ENCODE data around the gene OLIG1. TPM values are rescaled to one million over a fixed set of nuclear protein-coding genes. Genes with fewer than 3 reads are reported as not detected.

Gene OLIG1
- total and polyA plus RNA-seq, 2 of the 4 experiments (the other 2 are of a cell fraction) = not detected

GRCh38 chr21:33105088-33105487 lies 35.1 kb downstream of the OLIG1 start:
- H2BK5ac ChIP-seq (ENCODE audit: low read depth, low read length, poor library complexity, severe bottlenecking) = no peak overlapping the region
- H2BK15ac ChIP-seq (ENCODE audit: low read depth, low read length) = no peak overlapping the region
- no peaks in the 10 kb centered on the region for H3K9me3 ChIP-seq (ENCODE audit: control insufficient read depth, insufficient read depth, low read length)
- no peak overlapping the region for H2AK9ac ChIP-seq (replicated peaks; ENCODE audit: low read depth, low read length, poor library complexity)
- no peak overlapping the region for H3K18ac ChIP-seq (ENCODE audit: low read depth, low read length)
- DNase-seq (no peak), ATAC-seq (ENCODE audit: low read depth) (no peak)
- H3K27me3 ChIP-seq (ENCODE audit: control insufficient read depth, insufficient read depth, low read length) = peaks cover 43% of the 10 kb centered on the region
- H4K5ac ChIP-seq (ENCODE audit: low read depth, low read length) = no peak overlapping the region
- 0% methylated on average over 1 of the region's 2 CpGs; no CpG with 5 or more reads in 1 of the 2 experiments for WGBS, 2 experiments (ENCODE audit: extremely low coverage in 2 of 2, insufficient read length in 1 of 2)
- no peaks in the 10 kb centered on the region for H4K20me1 ChIP-seq (ENCODE audit: insufficient read depth, low read length)
- intact Hi-C loops (cut with micrococcal nuclease) (no loop called here), in situ Hi-C loops (cut with MboI; ENCODE audit: low sequenced_read_pairs) (no loop called here), dilution Hi-C loops (cut with HindIII; ENCODE audit: low sequenced_read_pairs, unreplicated experiment) (no loop called here)
- H3K4me3 ChIP-seq (ENCODE audit: insufficient read depth, low read depth, low read length) = no peak overlapping the region
- H3K79me1 ChIP-seq (ENCODE audit: low read depth in 1 of 2, low read length in 2 of 2) = no peaks in the 10 kb centered on the region
- TF ChIP-seq, protein P1, sequence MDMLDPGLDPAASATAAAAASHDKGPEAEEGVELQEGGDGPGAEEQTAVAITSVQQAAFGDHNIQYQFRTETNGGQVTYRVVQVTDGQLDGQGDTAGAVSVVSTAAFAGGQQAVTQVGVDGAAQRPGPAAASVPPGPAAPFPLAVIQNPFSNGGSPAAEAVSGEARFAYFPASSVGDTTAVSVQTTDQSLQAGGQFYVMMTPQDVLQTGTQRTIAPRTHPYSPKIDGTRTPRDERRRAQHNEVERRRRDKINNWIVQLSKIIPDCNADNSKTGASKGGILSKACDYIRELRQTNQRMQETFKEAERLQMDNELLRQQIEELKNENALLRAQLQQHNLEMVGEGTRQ (IDR thresholded peaks at IDR 0.05; ENCODE audit: low read depth, low read length) = no peak
- no peak for TF ChIP-seq RAD21 (IDR thresholded peaks at IDR 0.05; ENCODE audit: low read length)
- TF ChIP-seq, protein P2, sequence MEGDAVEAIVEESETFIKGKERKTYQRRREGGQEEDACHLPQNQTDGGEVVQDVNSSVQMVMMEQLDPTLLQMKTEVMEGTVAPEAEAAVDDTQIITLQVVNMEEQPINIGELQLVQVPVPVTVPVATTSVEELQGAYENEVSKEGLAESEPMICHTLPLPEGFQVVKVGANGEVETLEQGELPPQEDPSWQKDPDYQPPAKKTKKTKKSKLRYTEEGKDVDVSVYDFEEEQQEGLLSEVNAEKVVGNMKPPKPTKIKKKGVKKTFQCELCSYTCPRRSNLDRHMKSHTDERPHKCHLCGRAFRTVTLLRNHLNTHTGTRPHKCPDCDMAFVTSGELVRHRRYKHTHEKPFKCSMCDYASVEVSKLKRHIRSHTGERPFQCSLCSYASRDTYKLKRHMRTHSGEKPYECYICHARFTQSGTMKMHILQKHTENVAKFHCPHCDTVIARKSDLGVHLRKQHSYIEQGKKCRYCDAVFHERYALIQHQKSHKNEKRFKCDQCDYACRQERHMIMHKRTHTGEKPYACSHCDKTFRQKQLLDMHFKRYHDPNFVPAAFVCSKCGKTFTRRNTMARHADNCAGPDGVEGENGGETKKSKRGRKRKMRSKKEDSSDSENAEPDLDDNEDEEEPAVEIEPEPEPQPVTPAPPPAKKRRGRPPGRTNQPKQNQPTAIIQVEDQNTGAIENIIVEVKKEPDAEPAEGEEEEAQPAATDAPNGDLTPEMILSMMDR (conservative IDR thresholded peaks at IDR 0.05; ENCODE audit: low read depth, low read length) = no peak
- TF ChIP-seq BHLHE40 (IDR thresholded peaks at IDR 0.05; ENCODE audit: low read depth, low read length) = no peak
- TF ChIP-seq ELK1 (IDR thresholded peaks at IDR 0.05; ENCODE audit: borderline replicate concordance, low read depth, low read length) = no peak
- no peak for TF ChIP-seq CHD1 (IDR thresholded peaks at IDR 0.05; ENCODE audit: low read depth, low read length)
- TF ChIP-seq NFE2L2 (IDR thresholded peaks at IDR 0.05; ENCODE audit: low read depth, low read length) = no peak
- TF ChIP-seq FOS (IDR thresholded peaks at IDR 0.05; ENCODE audit: low read depth, low read length) = no peak
- no peak for TF ChIP-seq CEBPB (IDR thresholded peaks at IDR 0.05; ENCODE audit: low read depth, low read length)
- no peak for TF ChIP-seq MXI1 (IDR thresholded peaks at IDR 0.05; ENCODE audit: borderline replicate concordance, low read depth, low read length)
- TF ChIP-seq RFX5 (IDR thresholded peaks at IDR 0.05; ENCODE audit: low read depth, low read length) = no peak
- TF ChIP-seq RCOR1 (IDR thresholded peaks at IDR 0.05; ENCODE audit: insufficient replicate concordance, low read length) = no peak
- no peak for TF ChIP-seq SMC3 (IDR thresholded peaks at IDR 0.05; ENCODE audit: low read depth, low read length)
- no peak for TF ChIP-seq MAFK (IDR thresholded peaks at IDR 0.05; ENCODE audit: low read depth, low read length)
- no peak for TF ChIP-seq POLR2A (IDR thresholded peaks at IDR 0.05; ENCODE audit: low read depth, low read length)
- TF ChIP-seq MAZ (IDR thresholded peaks at IDR 0.05; ENCODE audit: borderline replicate concordance, low read depth, low read length) = no peak
- no peak overlapping the region for H3K56ac ChIP-seq (ENCODE audit: extremely low read depth, insufficient read depth, low read length)
- no peak overlapping the region for H3K27ac ChIP-seq (ENCODE audit: insufficient read depth, low read length)
- H3K23ac ChIP-seq (ENCODE audit: low read depth, low read length) = no peak overlapping the region
- no TSS peak for BruUV-seq (replicated peaks)
- ChIA-PET POLR2A (ENCODE audit: unreplicated experiment) (no interaction called here), CTCF (no interaction called here)
- H3K4ac ChIP-seq (ENCODE audit: low read depth, low read length) = no peak overlapping the region
- no peak overlapping the region for H2AFZ ChIP-seq (replicated peaks; ENCODE audit: low read length, poor library complexity)
- H4K91ac ChIP-seq (ENCODE audit: insufficient read depth, low read depth, low read length) = no peak overlapping the region
- no peak overlapping the region for H2BK20ac ChIP-seq (ENCODE audit: low read depth, low read length)
- no peaks in the 10 kb centered on the region for H3K36me3 ChIP-seq (ENCODE audit: control insufficient read depth, insufficient read depth, low read length)
- H2AK5ac ChIP-seq (ENCODE audit: low read depth, low read length) = no peak overlapping the region
- no peak overlapping the region for H3K14ac ChIP-seq (replicated peaks; ENCODE audit: low read depth, low read length)
- no peak overlapping the region for H3K9ac ChIP-seq (ENCODE audit: low read depth, low read length)
- no peak overlapping the region for H4K8ac ChIP-seq (ENCODE audit: low read depth in 2 of 2, low read length in 2 of 2)
- no peak overlapping the region for H3K4me2 ChIP-seq (ENCODE audit: low read depth, low read length)
- no peaks in the 10 kb centered on the region for H3K9me1 ChIP-seq (ENCODE audit: insufficient read depth, low read length)
- no peak overlapping the region for H2BK120ac ChIP-seq (ENCODE audit: low read depth, low read length)
- H3K4me1 ChIP-seq (ENCODE audit: control insufficient read depth, insufficient read depth, low read length) = no peaks in the 10 kb centered on the region
